UCSD-AML1 (cell line): Measurements from ENCODE around the gene RTL3.

ENCODE experiments used
- DNase-seq: peaks from one replicate; lab custom pipeline; 2025; ENCODE audit not compliant: unreplicated experiment; lab: John Stamatoyannopoulos, UW

The RTL3 gene

GRCh38 chrX:78619834-78620233 is 39.3 kb downstream of the RTL3 start:
- no peak for DNase-seq

- DNase-seq, result no peak
Observed at GRCh38 chrX:78618987-78619386, 40.1 kb downstream of the RTL3 start.

- DNase-seq, result no peak
Observed at GRCh38 chrX:78614264-78614663, 44.9 kb downstream of the RTL3 start.
